ENCODE measurements around the gene B3GALT6. TPM values are rescaled to one million over a fixed set of nuclear protein-coding genes. Genes with fewer than 3 reads are reported as not detected.

B3GALT6 gene
- total RNA-seq, 4 donors from 2014 or later = 12.3 to 24.1 (median 15.0) TPM

- Histone ChIP-seq H3K9me3 (no peaks in the 10 kb centered on the region), H3K27me3 (no peaks in the 10 kb centered on the region), H3K4me1 (peaks cover 6 to 44% (median 34%) of the 10 kb centered on the region in 3 donors), H3K4me3 (peak overlapping the region in 1 of 2 donors; percentile 99), H3K36me3 (peaks cover 0 to 4% of the 10 kb centered on the region in 2 donors), H3K27ac (peak overlapping the region in 2 of 4 donors; percentile 86 to 89)
- WGBS, 2 donors (ENCODE audit: low coverage in 1 of 2) = no CpG with 5 or more reads among the region's 15 CpGs
- TF ChIP-seq POLR2A (IDR thresholded peaks at IDR 0.05) (no peak), CTCF (IDR thresholded peaks at IDR 0.05) (no peak), POLR2AphosphoS5 (IDR thresholded peaks at IDR 0.05) (no peak), EP300 (IDR thresholded peaks at IDR 0.05) (no peak)
- no peak for ATAC-seq
Measured at GRCh38 chr1:1274931-1275431, 42.9 kb downstream of the B3GALT6 start.

DNA sequence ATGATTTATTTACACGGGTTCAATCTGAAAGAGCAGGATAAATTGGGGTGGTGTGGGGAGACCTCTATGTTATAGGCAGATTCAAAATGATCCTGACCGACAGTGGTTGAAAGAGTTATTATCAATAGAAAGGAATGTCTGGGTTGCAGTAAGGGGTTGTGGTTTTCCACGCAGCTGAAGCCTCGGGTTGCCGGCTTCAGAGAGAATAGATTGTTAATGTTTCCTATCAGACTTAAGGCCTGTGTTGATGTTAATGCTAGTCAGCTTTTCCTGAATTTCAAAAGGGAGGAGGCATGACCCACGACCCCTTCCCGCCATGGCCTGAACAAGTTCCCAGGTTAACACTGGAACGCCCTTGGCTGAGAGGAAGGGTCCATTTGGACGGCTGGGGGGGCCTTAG lies 43.8 kb downstream of the B3GALT6 start:
- WGBS, 2 donors (ENCODE audit: low coverage in 1 of 2) = 64 to 80% methylated on average over 5 to 9 of the region's 9 CpGs
- TF ChIP-seq EP300 (IDR thresholded peaks at IDR 0.05) (no peak), POLR2AphosphoS5 (IDR thresholded peaks at IDR 0.05) (no peak), CTCF (IDR thresholded peaks at IDR 0.05) (no peak), POLR2A (IDR thresholded peaks at IDR 0.05) (no peak)
- ATAC-seq = no peak
- H3K9me3 ChIP-seq = no peaks in the 10 kb centered on the region
- no peak overlapping the region for H3K27ac ChIP-seq
- peaks cover 3 to 36% (median 26%) of the 10 kb centered on the region in 3 donors for H3K4me1 ChIP-seq
- H3K27me3 ChIP-seq = no peaks in the 10 kb centered on the region
- H3K4me3 ChIP-seq = no peak overlapping the region
- peaks cover 0 to 3% of the 10 kb centered on the region in 2 donors for H3K36me3 ChIP-seq

DNA sequence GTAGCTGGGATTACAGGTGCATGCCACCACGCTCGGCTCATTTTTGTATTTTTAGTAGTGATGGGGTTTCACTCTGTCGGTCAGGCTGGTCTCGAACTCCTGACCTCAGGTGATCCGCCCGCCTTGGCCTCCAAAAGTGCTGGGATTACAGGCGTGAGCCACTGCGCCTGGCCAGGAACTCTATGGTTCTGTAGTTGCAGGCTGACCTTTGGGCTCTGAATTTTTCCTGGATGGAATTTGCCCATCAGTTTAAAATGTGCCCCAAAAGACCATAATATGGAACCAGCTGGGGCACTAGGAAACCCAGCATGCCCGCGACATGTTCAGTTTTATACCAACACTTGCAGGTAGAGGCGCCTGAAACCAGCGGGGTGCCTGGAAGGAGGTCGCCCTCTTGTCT lies 46.6 kb downstream of the B3GALT6 start:
- 90 to 100% methylated on average over 2 to 4 of the region's 13 CpGs for WGBS, 2 donors (ENCODE audit: low coverage in 1 of 2)
- no peaks in the 10 kb centered on the region for H3K36me3 ChIP-seq
- no peaks in the 10 kb centered on the region for H3K9me3 ChIP-seq
- no peak overlapping the region for H3K27ac ChIP-seq
- no peak for ATAC-seq
- peaks cover 8% of the 10 kb centered on the region for H3K27me3 ChIP-seq
- H3K4me1 ChIP-seq = peaks cover 0 to 14% (median 6%) of the 10 kb centered on the region in 3 donors
- no peak for TF ChIP-seq POLR2AphosphoS5 (IDR thresholded peaks at IDR 0.05)
- no peak for TF ChIP-seq CTCF (IDR thresholded peaks at IDR 0.05)
- no peak for TF ChIP-seq EP300 (IDR thresholded peaks at IDR 0.05)
- TF ChIP-seq POLR2A (IDR thresholded peaks at IDR 0.05) = no peak
- no peak overlapping the region for H3K4me3 ChIP-seq

DNA sequence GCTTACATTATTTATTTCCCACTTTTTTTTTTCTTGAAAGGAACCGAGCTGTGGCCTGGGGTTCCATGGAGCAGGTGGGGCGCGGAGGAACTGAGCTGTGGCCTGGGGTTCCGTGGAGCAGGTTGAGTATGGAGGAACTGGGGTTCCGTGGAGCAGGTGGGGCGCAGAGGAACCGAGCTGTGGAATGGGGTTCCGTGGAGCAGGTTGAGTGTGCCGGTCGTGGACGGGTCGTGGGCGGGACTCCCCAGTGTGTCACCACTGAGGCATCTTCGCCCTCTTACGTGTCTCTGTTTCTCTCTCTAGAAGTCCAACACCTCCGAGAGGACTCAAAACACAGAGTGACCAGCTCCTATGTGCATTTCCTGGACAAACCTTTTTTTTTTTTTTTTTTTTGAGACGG lies 47.0 kb downstream of the B3GALT6 start:
- ATAC-seq = no peak
- 82 to 93% methylated on average over 8 to 13 of the region's 17 CpGs for WGBS, 2 donors (ENCODE audit: low coverage in 1 of 2)

More for the DNA sequence above, 47.0 kb downstream of the B3GALT6 start:
- H3K4me3 ChIP-seq = no peak overlapping the region
- H3K4me1 ChIP-seq = peaks cover 0 to 14% (median 6%) of the 10 kb centered on the region in 3 donors
- no peak for TF ChIP-seq EP300 (IDR thresholded peaks at IDR 0.05)
- TF ChIP-seq POLR2A (IDR thresholded peaks at IDR 0.05) = no peak
- no peak for TF ChIP-seq CTCF (IDR thresholded peaks at IDR 0.05)
- TF ChIP-seq POLR2AphosphoS5 (IDR thresholded peaks at IDR 0.05) = no peak
- no peaks in the 10 kb centered on the region for H3K36me3 ChIP-seq
- peaks cover 10% of the 10 kb centered on the region for H3K27me3 ChIP-seq
- H3K9me3 ChIP-seq = no peaks in the 10 kb centered on the region
- H3K27ac ChIP-seq = no peak overlapping the region

All from gastroesophageal sphincter (tissue), 4 donors.